K562 (cell line): ENCODE data around the gene ZNF701. TPM values are rescaled to one million over a fixed set of nuclear protein-coding genes. Genes with fewer than 3 reads are reported as not detected.

Experiments used
- ATF1 ChIP-seq, 2 experiments: fragments of 450-650 bp in 1 of 2; IDR thresholded peaks; 2 replicates each; pipeline ENCODE4 v1.6.1; 2016; ENCODE audit warnings: missing compliant biosample characterization in 1 of 2, missing genetic modification characterization in 1 of 2
- JUN ChIP-seq, 2 experiments: sonication (generic) in 1 of 2; formaldehyde crosslinking in 1 of 2; IDR thresholded peaks; 2 replicates each; pipeline versions ENCODE4 v1.6.1 to v1.8.0; 2012 to 2022; ENCODE audit warnings: borderline replicate concordance in 2 of 2, mild to moderate bottlenecking in 2 of 2, improper control_type of control experiment in 1 of 2, low read depth in 1 of 2, low read length in 1 of 2, missing genetic modification reagents in 1 of 2
- MGA ChIP-seq: fragments of 450-650 bp; IDR thresholded peaks from 2 replicates; pipeline ENCODE4 v1.6.1; 2016; ENCODE audit warnings: mild to moderate bottlenecking, moderate library complexity
- RAD21 ChIP-seq, 2 experiments: fragments of 250-450 bp in 1 of 2; fragments of 450-650 bp in 1 of 2; sonication (Bioruptor Pico) in 1 of 2; formaldehyde crosslinking in 1 of 2; IDR thresholded peaks in 1 of 2; conservative IDR thresholded peaks in 1 of 2; 2 replicates each; pipeline versions ENCODE4 v1.4.0 to v1.8.0; 2020 to 2022; ENCODE audit warnings: mild to moderate bottlenecking in 2 of 2, moderate library complexity in 1 of 2
- RB1 ChIP-seq: fragments of 450-650 bp; IDR thresholded peaks from 2 replicates; pipeline ENCODE4 v1.6.1; 2017; ENCODE audit warnings: low read depth, mild to moderate bottlenecking
- TAF1 ChIP-seq: IDR thresholded peaks from 2 replicates; pipeline ENCODE4 v1.6.1; 2011; ENCODE audit warnings: mild to moderate bottlenecking, low read length, moderate library complexity; ENCODE audit not compliant: insufficient read depth, control insufficient read depth, severe bottlenecking; ENCODE audit errors: extremely low read depth
- polyA plus RNA-seq, 8 experiments: library from polyadenylated mRNA; depleted of rRNA in 4 of 8; stranded (reverse) in 5 of 8; unstranded in 3 of 8; fragments of >200 nt; fragmentation: Nextera tagmentation in 2 of 8; fragmentation: Illumina TruSeq in 1 of 8; extraction: Ambion mirVana in 2 of 8; extraction: Trizol in 1 of 8; gene quantifications; 2 replicates each; pipeline versions ENCODE4 v1.2.1 to v1.2.3, GENCODE V29; 2011 to 2014; ENCODE audit warnings: inconsistent platforms in 1 of 8, missing spikeins in 1 of 8
- total RNA-seq, 7 experiments: library from RNA; depleted of rRNA in 6 of 7; stranded (reverse); fragments of >200 nt in 6 of 7; fragmentation: Illumina TruSeq in 2 of 7; extraction: Trizol in 2 of 7; gene quantifications; 2 replicates each; pipeline versions ENCODE4 v1.2.1 to v1.2.3, GENCODE V29; 2011 to 2021; ENCODE audit warnings: low replicate concordance in 1 of 7
- TF ChIP-seq, protein P1 (sequence below): sonication (generic); formaldehyde crosslinking; IDR thresholded peaks from 2 replicates; pipeline ENCODE4 v1.4.0; 2020; ENCODE audit warnings: mild to moderate bottlenecking, missing genetic modification reagents
- TF ChIP-seq, protein P2 (sequence below), 2 experiments: fragments of 450-650 bp; conservative IDR thresholded peaks; 2 replicates each; pipeline ENCODE4 v1.6.1; 2017; ENCODE audit warnings: mild to moderate bottlenecking in 2 of 2, moderate library complexity in 2 of 2

ZNF701 gene
- total and polyA plus RNA-seq, 9 of the 15 experiments (the other 6 are each of a cell fraction or from before 2014, with no cell fraction given) = 5.3 to 15.9 (median 10.1) TPM

DNA sequence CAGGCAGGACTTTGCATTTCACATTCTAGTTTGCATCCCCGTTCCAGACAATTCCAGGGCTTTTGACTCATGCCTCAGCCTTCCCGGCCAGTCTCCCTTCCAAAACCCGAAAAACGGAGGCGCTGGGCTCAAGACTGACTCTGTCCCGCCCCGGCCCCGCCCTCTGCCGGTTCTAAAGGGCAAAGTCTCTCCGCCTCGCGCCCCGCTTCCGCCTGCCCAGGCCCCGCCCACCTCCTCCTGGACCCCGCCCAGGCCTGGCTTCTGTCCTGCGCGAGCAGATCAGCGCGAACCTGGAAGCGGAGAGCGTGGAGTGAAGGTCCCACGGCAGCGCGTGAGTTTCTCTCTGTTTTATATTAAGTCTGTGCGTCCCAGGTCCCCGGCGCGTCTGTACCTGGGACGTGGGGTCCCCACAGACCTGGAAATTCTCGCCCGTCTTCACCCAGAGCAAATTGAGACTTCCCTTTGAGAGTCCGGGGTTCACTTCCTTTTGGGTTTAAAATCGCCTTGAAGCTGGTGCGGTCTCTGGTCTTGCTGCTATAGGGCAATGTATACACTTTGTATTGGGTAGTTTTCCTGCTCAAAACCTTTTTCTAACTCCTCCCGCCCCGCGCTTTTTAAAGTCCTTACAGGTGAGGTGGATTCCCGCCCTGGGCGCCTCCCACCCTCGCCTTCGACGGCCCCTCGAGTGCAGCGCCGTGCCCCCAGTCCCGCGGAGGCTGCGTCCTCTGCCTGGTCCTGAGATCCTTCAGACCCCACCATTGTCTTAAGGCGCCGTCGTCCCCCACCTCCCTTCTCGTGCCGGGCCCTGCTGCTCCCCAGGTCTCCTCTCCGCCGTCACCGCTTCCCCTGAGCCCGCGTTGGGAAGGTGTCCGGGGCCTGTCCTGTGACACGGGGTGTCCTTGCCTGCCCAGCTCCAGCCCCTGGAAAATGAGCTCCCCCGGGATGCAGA, 31.2 kb downstream of the ZNF701 start (continued):
- TF ChIP-seq MGA (peak; percentile 88), RB1 (0 out of 2 replicates have a peak, but pooled peaks have one; percentile 27), ATF1 (CRISPR knock-in tag; IDR thresholded peaks at IDR 0.05) (no peak), ATF1 (tag; IDR thresholded peaks at IDR 0.05) (no peak), RAD21 (CRISPR knock-in tag; conservative IDR thresholded peaks at IDR 0.05 in 1 of 2, IDR thresholded peaks at IDR 0.05 in 1 of 2) (peak in 1 of 2 experiments; percentile 35; a peak in 2 of 4 replicates), JUN (IDR thresholded peaks at IDR 0.05; ENCODE audit: borderline replicate concordance, low read depth, low read length) (no peak), JUN (CRISPR knock-in tag; IDR thresholded peaks at IDR 0.05; ENCODE audit: borderline replicate concordance) (no peak), TAF1 (peak; percentile 84)
- TF ChIP-seq, protein P1, sequence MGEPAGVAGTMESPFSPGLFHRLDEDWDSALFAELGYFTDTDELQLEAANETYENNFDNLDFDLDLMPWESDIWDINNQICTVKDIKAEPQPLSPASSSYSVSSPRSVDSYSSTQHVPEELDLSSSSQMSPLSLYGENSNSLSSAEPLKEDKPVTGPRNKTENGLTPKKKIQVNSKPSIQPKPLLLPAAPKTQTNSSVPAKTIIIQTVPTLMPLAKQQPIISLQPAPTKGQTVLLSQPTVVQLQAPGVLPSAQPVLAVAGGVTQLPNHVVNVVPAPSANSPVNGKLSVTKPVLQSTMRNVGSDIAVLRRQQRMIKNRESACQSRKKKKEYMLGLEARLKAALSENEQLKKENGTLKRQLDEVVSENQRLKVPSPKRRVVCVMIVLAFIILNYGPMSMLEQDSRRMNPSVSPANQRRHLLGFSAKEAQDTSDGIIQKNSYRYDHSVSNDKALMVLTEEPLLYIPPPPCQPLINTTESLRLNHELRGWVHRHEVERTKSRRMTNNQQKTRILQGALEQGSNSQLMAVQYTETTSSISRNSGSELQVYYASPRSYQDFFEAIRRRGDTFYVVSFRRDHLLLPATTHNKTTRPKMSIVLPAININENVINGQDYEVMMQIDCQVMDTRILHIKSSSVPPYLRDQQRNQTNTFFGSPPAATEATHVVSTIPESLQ (CRISPR knock-in tag) = 0 out of 2 replicates have a peak, but pooled peaks have one; percentile 29
- TF ChIP-seq, protein P2, sequence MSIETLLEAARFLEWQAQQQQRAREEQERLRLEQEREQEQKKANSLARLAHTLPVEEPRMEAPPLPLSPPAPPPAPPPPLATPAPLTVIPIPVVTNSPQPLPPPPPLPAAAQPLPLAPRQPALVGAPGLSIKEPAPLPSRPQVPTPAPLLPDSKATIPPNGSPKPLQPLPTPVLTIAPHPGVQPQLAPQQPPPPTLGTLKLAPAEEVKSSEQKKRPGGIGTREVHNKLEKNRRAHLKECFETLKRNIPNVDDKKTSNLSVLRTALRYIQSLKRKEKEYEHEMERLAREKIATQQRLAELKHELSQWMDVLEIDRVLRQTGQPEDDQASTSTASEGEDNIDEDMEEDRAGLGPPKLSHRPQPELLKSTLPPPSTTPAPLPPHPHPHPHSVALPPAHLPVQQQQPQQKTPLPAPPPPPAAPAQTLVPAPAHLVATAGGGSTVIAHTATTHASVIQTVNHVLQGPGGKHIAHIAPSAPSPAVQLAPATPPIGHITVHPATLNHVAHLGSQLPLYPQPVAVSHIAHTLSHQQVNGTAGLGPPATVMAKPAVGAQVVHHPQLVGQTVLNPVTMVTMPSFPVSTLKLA (conservative IDR thresholded peaks at IDR 0.05) = peak in 1 of 2 experiments; percentile 47; a peak in 2 of 4 replicates
